SKM-1 treated with dmso at 0.1 percent for 144 hours (cell line): ENCODE results near the gene PTPN9.
"Not testable (repeated sequence)": the region's sequence is repeated elsewhere in the genome, so short reads cannot be mapped to it uniquely, and the experiment has no call there.

Experiments used
- DNase-seq: peaks from one replicate; lab custom pipeline; 2025; ENCODE audit not compliant: unreplicated experiment; lab: John Stamatoyannopoulos, UW

Gene PTPN9

DNA sequence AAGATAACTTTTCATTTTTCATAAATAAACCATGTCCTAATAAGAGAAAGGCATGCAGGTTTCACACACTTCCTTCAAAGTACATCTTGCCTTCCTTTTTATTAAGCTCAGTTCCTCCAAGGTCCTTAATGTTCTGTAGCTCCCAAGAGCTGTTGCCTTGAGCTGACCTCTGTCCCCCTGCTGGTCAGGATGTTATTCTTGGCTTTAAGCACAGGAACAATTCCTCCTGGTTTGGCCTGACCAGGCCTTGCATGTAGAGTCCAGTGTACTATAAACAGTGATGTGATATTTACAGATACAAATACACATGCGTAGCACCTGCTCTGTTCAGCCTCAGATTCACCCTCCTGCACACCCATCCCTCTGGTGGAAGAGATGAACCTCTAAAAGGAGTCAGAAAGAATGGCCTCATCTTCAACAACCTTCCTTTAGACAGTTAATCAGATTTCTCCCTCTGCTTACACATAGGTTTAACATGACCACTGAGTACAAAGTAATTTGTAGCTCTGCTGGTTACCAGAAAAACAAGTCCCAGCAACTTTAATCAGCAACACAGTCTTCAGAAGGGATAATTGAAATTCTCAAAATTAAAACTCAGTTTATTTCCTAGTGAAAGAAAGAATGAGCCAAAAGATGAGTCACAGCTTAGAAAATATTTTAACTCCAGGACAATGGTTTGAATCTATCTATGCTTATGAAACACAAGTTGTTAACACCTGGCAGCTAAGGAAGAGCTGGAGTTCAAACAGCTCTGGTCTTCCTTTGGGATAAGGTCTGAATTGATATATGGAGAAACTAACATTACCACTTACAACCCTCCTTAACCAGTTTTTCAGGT lies 46.5 kb downstream of the PTPN9 start:
- peak; percentile 47 for DNase-seq

GRCh38 chr15:75531041-75531450 lies 48.1 kb downstream of the PTPN9 start:
- no peak for DNase-seq

DNA sequence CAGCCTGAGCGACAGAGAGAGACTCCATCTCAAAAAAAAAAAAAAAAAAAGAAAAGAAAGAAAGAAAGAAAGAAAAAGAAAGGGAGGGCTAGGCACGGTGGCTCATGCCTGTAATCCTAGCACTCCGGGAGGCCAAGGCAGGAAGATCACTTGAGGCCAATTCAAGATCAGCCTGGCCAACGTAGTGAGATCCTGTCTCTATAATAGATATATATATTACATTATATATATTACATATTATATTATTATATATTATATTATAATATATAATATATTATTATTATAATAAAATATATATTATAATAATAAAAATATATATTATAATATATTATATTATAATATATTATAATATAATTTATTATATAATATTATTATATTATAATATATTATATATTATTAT lies 48.9 kb downstream of the PTPN9 start:
- DNase-seq, result no peak

GRCh38 chr15:75525756-75526155 lies 53.4 kb downstream of the PTPN9 start:
- not testable (repeated sequence) for DNase-seq

DNA sequence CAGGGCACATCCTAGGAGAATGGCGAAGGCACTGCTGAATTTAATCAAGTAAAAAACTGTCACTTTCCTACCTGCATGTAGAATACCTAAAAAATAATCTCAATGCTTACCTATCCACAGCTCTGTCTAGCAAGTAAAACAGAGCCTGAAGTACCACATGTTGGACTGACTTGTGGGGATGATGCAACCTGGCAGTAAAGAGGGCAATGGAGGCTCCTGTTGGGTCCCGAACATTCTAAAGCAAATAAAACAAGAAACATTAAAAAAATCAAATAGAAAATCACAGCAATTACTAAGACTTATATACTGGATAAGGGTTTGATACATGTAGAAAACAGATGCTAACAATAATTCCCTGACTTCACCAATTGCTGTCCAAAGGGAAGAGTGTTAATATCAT lies 56.1 kb downstream of the PTPN9 start:
- DNase-seq, result no peak

DNA sequence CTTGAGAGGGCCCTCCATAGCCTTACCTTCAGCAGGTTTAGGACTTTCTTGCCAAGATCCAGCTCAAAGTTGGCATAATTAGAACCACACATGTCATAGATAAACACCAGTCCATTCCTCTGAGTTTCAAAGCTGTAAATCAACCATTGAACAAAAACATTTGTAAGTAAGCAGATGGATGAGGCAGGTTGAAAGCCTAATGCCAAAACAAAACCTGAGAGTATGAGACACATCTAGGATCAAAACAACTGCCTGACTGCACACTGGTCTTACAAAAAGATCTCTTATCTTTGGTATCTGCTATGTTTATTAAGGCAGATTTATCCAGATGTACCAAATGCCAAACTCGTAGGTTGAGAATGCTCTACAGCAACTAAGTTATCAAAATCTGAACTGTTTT lies 61.9 kb downstream of the PTPN9 start:
- no peak for DNase-seq

DNA sequence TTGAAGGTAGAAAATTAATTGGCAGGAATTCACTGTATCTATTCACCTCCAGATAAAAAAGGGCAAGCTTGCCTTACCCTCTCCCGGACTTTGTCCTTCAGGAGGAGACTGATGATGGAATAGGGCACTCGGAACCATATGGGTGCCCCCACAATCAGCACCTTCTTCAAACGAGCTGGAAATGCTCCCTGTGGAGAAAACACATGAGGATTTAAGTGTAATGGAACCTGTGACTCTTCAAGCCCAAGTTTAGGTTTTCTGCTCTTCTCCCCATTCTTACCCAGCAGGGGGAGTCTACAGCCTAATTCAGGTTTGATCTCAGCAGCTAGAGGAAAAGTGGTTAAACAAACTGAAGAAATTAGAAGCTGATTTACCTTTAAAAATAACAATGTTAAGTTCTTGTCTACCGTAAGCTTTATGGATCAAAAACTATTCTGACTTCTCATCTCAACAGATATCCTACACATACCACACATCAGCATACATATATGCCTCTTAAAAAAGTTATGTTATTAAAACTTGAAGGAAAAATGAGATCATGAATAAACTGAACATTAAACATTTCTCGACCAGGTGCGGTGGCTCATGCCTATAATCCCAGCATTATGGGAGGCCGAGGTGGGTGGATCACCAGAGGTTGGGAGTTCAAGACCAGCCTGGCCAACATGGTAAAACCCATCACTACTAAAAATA lies 70.1 kb downstream of the PTPN9 start:
- no peak for DNase-seq

DNA sequence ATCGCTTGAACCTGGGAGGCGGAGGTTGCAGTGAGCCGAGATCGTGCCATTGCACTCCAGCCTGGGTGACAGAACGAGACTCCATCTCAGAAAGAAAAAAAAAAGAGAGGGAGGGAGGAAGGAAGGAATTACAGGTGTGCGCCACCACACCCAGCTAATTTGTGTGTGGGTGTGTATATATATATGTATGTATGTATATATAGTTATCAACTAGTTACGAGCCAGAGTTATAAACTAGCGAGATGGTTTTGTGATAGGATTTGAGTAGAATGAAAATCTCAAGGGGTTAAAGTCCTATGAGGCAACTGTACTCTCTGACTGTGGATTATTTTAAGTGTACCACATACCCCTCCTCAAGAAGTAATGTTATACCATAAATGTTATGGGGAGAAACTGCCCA lies 76.8 kb downstream of the PTPN9 start:
- DNase-seq, result no peak

DNA sequence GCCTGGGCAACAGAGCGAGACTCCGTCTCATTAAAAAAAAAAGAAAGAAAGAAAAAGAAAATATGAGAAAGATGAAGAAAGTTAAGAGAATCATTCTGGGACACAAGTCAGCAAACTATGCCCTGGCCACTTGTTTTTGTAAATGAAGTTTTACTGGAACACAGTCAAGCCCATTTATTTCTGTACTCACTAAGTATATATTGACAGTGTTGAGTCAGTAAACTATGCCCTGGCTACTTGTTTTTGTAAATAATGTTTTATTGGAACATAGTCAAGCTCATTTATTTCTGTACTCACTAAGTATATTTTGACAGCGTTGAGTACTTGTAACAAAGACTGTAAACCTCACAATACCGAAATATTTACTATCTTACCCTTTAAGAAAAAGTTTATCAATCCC lies 85.4 kb downstream of the PTPN9 start:
- no peak for DNase-seq

GRCh38 chr15:75483961-75484360 lies 95.2 kb downstream of the PTPN9 start:
- DNase-seq, result no peak

GRCh38 chr15:75483556-75483955 lies 95.6 kb downstream of the PTPN9 start:
- not testable (repeated sequence) for DNase-seq

DNA sequence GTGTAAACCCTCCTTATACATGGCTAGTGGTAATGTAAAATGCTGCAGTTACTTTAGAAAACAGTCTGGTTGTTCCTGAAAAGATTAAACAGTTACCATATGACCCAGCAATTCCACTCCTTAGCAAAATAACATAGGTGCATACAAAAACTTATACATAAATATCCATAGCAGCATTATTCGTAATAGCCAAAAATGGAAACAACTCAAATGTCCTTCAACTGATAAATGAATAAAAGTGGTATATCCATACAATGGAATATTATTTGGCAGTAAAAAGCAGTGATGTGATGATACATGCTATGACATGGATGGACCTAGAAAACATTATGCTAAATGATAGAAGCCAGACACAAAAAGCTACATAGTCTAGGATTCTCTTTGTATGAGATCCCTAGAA lies 96.0 kb downstream of the PTPN9 start:
- DNase-seq, result no peak

DNA sequence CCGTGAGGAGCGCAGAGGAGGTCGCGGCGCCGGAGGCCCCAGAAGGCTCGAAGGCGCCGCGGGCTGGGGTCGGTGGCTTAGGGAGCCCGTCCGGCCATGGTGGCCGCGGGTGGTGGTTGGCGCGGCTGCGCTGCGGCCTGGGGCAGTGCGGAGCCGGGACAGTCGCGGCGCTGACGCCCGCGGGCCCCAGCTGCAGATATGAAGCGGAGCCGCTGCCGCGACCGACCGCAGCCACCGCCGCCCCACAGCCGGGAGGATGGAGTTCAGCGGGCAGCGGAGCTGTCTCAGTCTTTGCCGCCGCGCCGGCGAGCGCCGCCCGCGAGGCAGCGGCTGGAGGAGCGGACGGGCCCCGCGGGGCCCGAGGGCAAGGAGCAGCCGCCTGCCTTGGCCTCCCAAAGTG lies 98.7 kb downstream of the PTPN9 start:
- not testable (repeated sequence) for DNase-seq

GRCh38 chr15:75479670-75480069 lies 99.4 kb downstream of the PTPN9 start:
- DNase-seq, result no peak

- DNase-seq, result not testable (repeated sequence)
Observed at GRCh38 chr15:75477094-75477493, 102.0 kb downstream of the PTPN9 start.

- no peak for DNase-seq
Observed at GRCh38 chr15:75468913-75469598, 110.1 kb downstream of the PTPN9 start.

GRCh38 chr15:75460646-75461045 lies 118.5 kb downstream of the PTPN9 start:
- DNase-seq, result no peak

DNA sequence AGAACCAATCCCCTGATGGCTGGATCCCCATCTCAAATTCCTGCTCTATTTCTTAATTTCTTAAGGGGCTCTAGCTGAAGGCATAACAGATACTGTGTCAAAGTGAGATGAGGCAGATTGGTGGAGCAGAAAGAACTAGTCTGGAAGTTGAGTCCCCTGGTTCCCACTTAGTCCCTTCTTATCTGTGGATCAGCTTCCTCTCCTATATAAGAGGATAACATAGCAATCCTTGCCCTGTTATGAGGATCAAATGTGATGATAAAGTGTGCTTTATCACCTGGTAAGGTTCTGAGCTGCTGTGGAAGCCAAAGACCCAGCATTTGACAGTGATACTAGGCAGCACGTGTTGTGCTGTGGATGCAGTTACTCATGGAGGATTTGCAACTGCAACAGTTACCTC lies 119.5 kb downstream of the PTPN9 start:
- DNase-seq, result no peak

GRCh38 chr15:75456710-75457109 lies 122.4 kb downstream of the PTPN9 start:
- peak; percentile 11 for DNase-seq

GRCh38 chr15:75455982-75456531 lies 123.1 kb downstream of the PTPN9 start:
- DNase-seq, result peak; percentile 60

DNA sequence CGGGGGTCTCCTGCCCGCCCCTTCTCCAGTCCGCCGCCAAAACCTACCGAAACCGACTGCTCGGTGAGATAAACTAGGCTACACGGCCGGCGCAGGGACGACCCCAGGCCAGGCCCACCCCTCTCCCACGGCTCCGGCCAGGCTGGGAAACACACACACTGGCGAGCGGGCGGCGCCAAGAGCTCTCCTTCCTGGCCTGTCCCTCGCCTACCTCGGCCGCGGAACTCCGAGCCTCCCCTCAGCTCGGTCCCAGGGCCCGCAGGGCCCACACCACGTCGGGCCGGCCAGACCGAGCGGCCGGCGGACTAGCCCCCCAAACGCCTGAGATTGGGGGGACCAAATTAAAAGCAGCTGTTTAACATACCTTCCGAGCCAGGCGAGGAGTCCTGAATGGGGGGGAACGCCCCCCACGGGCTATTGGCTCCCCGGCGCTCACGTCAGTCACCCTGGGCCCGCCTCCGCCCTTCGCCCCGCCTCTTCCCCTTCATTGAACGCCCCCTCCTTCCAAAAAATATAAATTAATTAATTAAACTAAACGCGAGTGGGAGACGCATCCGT lies 123.6 kb downstream of the PTPN9 start:
- DNase-seq, result peak; percentile 80
